Vagina (tissue), 2 donors: Measurements from ENCODE around the gene GID4.

Source experiments
- POLR2A ChIP-seq, 2 donors: fragments of 450-650 bp; IDR thresholded peaks; one replicate each; pipeline ENCODE4 v1.6.1; 2017; ENCODE audit warnings: antibody characterized with exemption in 2 of 2, mild to moderate bottlenecking in 2 of 2, moderate library complexity in 2 of 2
- POLR2AphosphoS5 ChIP-seq, 2 donors: sonication (generic); formaldehyde crosslinking; IDR thresholded peaks; one replicate each; pipeline ENCODE4 v1.9.0; 2017; ENCODE audit warnings: antibody characterized with exemption in 2 of 2, mild to moderate bottlenecking in 2 of 2, low read depth in 1 of 2; ENCODE audit not compliant: insufficient read depth in 1 of 2
- TF ChIP-seq, protein P1 (sequence below), 3 experiments: fragments of 450-650 bp in 2 of 3; fragments of 200-600 bp in 1 of 3; sonication (generic) in 1 of 3; IDR thresholded peaks; one replicate each; pipeline ENCODE4 v1.5.1; 2017 to 2019; ENCODE audit warnings: antibody characterized with exemption in 3 of 3, mild to moderate bottlenecking in 2 of 3, moderate library complexity in 2 of 3

DNA sequence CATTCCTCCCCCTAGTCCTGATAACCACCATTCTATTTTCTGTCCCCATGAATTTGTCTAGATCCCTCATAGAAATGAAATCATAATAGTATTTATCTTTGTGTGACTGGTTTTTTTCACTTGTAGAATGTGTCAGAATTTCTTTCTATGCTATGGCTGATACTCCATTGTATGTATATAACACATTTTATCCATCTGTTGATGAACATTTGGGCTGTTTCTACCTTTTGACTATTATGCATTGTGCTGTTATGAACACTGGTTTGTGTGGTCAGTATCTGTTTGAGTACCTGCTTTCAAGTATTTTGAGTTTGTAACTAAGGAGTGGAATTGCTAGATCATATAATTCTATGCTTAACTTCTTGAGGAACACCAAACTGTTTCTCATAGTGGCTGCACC is 32.5 kb downstream of the GID4 start:
- TF ChIP-seq, protein P1, sequence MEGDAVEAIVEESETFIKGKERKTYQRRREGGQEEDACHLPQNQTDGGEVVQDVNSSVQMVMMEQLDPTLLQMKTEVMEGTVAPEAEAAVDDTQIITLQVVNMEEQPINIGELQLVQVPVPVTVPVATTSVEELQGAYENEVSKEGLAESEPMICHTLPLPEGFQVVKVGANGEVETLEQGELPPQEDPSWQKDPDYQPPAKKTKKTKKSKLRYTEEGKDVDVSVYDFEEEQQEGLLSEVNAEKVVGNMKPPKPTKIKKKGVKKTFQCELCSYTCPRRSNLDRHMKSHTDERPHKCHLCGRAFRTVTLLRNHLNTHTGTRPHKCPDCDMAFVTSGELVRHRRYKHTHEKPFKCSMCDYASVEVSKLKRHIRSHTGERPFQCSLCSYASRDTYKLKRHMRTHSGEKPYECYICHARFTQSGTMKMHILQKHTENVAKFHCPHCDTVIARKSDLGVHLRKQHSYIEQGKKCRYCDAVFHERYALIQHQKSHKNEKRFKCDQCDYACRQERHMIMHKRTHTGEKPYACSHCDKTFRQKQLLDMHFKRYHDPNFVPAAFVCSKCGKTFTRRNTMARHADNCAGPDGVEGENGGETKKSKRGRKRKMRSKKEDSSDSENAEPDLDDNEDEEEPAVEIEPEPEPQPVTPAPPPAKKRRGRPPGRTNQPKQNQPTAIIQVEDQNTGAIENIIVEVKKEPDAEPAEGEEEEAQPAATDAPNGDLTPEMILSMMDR (IDR thresholded peaks at IDR 0.05) = no peak
- TF ChIP-seq POLR2A (IDR thresholded peaks at IDR 0.05) (no peak), POLR2AphosphoS5 (IDR thresholded peaks at IDR 0.05; ENCODE audit: insufficient read depth in 1 of 2, low read depth in 1 of 2) (no peak)
